Gastroesophageal sphincter (tissue), 4 donors: Measurements from ENCODE around the gene ANKRD45. TPM values are rescaled to one million over a fixed set of nuclear protein-coding genes. Genes with fewer than 3 reads are reported as not detected.
"Not testable (repeated sequence)": the region's sequence is repeated elsewhere in the genome, so short reads cannot be mapped to it uniquely, and the experiment has no call there.

ENCODE experiments used
- ATAC-seq: fragments of 150-250 bp; one replicate; pipeline ENCODE4 v1.9.1; 2016; ENCODE audit warnings: mild to moderate bottlenecking, moderate library complexity
- H3K27ac ChIP-seq, 4 donors: fragments of 200-600 bp; sonication (generic) in 3 of 4; 1 replicate in 3 of 4; 2 replicates in 1 of 4; pipeline ENCODE4 v1.5.1; 2016 to 2019
- H3K27me3 ChIP-seq: fragments of 200-600 bp; sonication (generic); one replicate; pipeline ENCODE4 v1.5.1; 2019
- H3K36me3 ChIP-seq, 2 donors: fragments of 200-600 bp; sonication (generic); one replicate each; pipeline ENCODE4 v1.5.1; 2019; ENCODE audit warnings: control low read depth in 1 of 2
- H3K4me1 ChIP-seq, 3 donors: fragments of 200-600 bp; sonication (generic); 1 replicate in 2 of 3; 2 replicates in 1 of 3; pipeline ENCODE4 v1.5.1; 2016 to 2019; ENCODE audit warnings: control low read depth in 2 of 3
- H3K4me3 ChIP-seq, 2 donors: fragments of 200-600 bp; sonication (generic); one replicate each; pipeline ENCODE4 v1.5.1; 2019; ENCODE audit warnings: mild to moderate bottlenecking in 1 of 2, moderate library complexity in 1 of 2
- H3K9me3 ChIP-seq, 3 donors: fragments of 200-600 bp; sonication (generic); one replicate each; pipeline ENCODE4 v1.5.1; 2017 to 2019; ENCODE audit warnings: control low read depth in 2 of 3
- CTCF ChIP-seq, 4 experiments: fragments of 200-600 bp in 2 of 4; fragments of 450-650 bp in 2 of 4; sonication (generic) in 1 of 4; IDR thresholded peaks; one replicate each; pipeline ENCODE4 v1.5.1; 2017 to 2019; ENCODE audit warnings: antibody characterized with exemption in 4 of 4, mild to moderate bottlenecking in 2 of 4, moderate library complexity in 2 of 4
- EP300 ChIP-seq: sonication (generic); formaldehyde crosslinking; IDR thresholded peaks from one replicate; pipeline ENCODE4 v1.6.1; 2017; ENCODE audit warnings: antibody characterized with exemption, mild to moderate bottlenecking
- POLR2A ChIP-seq, 2 donors: fragments of 450-650 bp; IDR thresholded peaks; one replicate each; pipeline ENCODE4 v1.6.1; 2017; ENCODE audit warnings: antibody characterized with exemption in 2 of 2, mild to moderate bottlenecking in 2 of 2, moderate library complexity in 1 of 2
- POLR2AphosphoS5 ChIP-seq: sonication (generic); formaldehyde crosslinking; IDR thresholded peaks from one replicate; pipeline ENCODE4 v1.6.1; 2017; ENCODE audit warnings: antibody characterized with exemption
- WGBS, 2 donors: methylation state at CpG; one replicate each; pipeline ENCODE4 v1.1.5; 2018; ENCODE audit warnings: low coverage in 1 of 2; 5-methylcytosine and 5-hydroxymethylcytosine counted together
- total RNA-seq, 4 donors: library from RNA; depleted of rRNA; stranded (reverse); fragments of >200 nt; gene quantifications; one replicate each; pipeline ENCODE4 v1.1.0, GENCODE V29; 2016

Gene ANKRD45
- total RNA-seq, 4 donors from 2014 or later = 0.81 to 4.7 (median 1.0) TPM; not detected in 1

- Histone ChIP-seq H3K4me1 (no peaks in the 10 kb centered on the region), H3K27ac (no peak overlapping the region), H3K27me3 (no peaks in the 10 kb centered on the region), H3K36me3 (no peaks in the 10 kb centered on the region), H3K9me3 (peaks cover 0 to 6% (median 0%) of the 10 kb centered on the region in 3 donors), H3K4me3 (no peak overlapping the region)
- no peak for ATAC-seq
- 44 to 61% methylated on average over 2 to 3 of the region's 3 CpGs for WGBS, 2 donors
- TF ChIP-seq POLR2A (IDR thresholded peaks at IDR 0.05) (no peak), POLR2AphosphoS5 (no peak), EP300 (no peak), CTCF (IDR thresholded peaks at IDR 0.05) (no peak)
Observed at GRCh38 chr1:173646656-173647055, 23.0 kb downstream of the ANKRD45 start.

DNA sequence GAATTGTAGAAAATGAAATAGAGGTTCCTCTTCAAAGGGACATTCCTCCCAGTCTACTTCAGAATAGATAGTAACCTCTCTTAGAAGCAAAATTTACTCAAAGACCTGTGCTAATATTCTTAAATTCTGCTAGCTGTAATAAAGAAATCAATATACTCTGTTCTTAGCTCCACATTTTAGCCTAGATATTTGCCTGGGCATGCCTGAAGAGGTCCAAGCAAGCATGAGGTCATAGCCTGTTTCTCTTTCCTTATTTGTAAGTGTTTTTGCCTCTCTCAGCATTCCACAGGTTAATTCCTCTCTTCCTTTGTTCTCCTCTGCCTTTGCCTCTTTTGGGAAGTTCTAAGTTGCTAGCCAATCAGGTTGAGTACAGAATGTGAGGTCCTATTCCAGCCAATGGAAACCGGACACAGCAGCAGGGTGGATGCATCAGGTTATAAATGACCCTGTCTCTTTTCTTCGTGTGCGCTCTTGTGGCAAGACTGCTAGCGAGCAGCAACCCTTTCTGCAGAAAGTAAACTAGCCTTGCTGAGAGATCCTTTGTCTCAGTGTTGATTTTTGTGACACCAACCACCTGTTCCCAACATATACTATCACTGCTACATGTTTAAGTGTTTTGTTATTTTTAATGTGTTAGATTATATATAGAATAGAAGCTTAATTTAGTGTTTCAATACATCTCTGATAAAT, 27.1 kb downstream of the ANKRD45 start:
- H3K4me1 ChIP-seq, H3K27ac ChIP-seq, ATAC-seq, H3K36me3 ChIP-seq, H3K9me3 ChIP-seq, H3K4me3 ChIP-seq, H3K27me3 ChIP-seq: not testable (repeated sequence)
- WGBS, 2 donors = 79% methylated on average over 4 of the region's 4 CpGs; no CpG with 5 or more reads in 1 of the 2 donors

DNA sequence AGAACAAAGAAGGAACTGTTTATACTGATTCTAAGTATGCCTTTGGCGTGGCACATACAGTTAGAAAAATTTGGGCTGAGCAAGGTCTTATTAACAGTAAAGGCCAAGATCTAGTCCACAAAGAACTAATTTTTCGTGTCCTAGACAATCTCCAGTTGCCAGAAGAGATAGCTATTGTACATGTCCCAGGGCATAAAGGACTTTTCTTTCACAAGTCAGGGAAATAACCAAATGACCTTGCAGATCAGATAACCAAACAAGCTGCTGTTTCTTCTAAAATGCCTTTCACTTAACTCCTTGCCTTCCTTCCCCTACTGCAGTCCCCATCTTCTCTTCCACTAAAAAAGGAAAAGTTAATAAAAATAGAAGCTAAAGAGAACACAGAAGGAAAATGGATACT, 30.5 kb downstream of the ANKRD45 start:
- H3K9me3 ChIP-seq = peaks cover 0 to 12% (median 0%) of the 10 kb centered on the region in 3 donors
- no peaks in the 10 kb centered on the region for H3K4me1 ChIP-seq
- H3K27ac ChIP-seq = no peak overlapping the region
- H3K27me3 ChIP-seq = no peaks in the 10 kb centered on the region
- no peak for ATAC-seq
- no peaks in the 10 kb centered on the region for H3K36me3 ChIP-seq
- no peak overlapping the region for H3K4me3 ChIP-seq
- 54 to 64% methylated on average over 2 of the region's 2 CpGs for WGBS, 2 donors
- TF ChIP-seq POLR2A (IDR thresholded peaks at IDR 0.05) = no peak

GRCh38 chr1:173638043-173639021, 31.3 kb downstream of the ANKRD45 start:
- no peaks in the 10 kb centered on the region for H3K27me3 ChIP-seq
- peaks cover 0 to 12% (median 0%) of the 10 kb centered on the region in 3 donors for H3K9me3 ChIP-seq
- H3K27ac ChIP-seq = no peak overlapping the region
- WGBS, 2 donors = 65 to 78% methylated on average over 9 to 10 of the region's 12 CpGs
- no peak overlapping the region for H3K4me3 ChIP-seq
- H3K36me3 ChIP-seq = no peaks in the 10 kb centered on the region
- no peaks in the 10 kb centered on the region for H3K4me1 ChIP-seq
- TF ChIP-seq EP300 = no peak
- no peak for TF ChIP-seq CTCF (IDR thresholded peaks at IDR 0.05)
- no peak for TF ChIP-seq POLR2AphosphoS5
- no peak for TF ChIP-seq POLR2A (IDR thresholded peaks at IDR 0.05)
- ATAC-seq = no peak

GRCh38 chr1:173637236-173638042, 32.2 kb downstream of the ANKRD45 start:
- H3K27me3 ChIP-seq, H3K27ac ChIP-seq, ATAC-seq, H3K4me1 ChIP-seq, H3K4me3 ChIP-seq, H3K36me3 ChIP-seq: not testable (repeated sequence)
- 40 to 72% methylated on average over 1 to 2 of the region's 6 CpGs for WGBS, 2 donors
- H3K9me3 ChIP-seq = peaks cover 0 to 12% (median 0%) of the 10 kb centered on the region in 3 donors

- H3K27ac ChIP-seq = no peak within 1 kb of the TSS
- 75 to 89% methylated on average over 1 of the region's 1 CpG for WGBS, 2 donors
Observed at GRCh38 chr1:173635116-173635515, 34.5 kb downstream of the ANKRD45 start, which contains the start of gene TEX50. Gene TEX50, plus strand, starts transcription at chr1:173635338. Its CDS starts 184 bp downstream, at chr1:173635522.

More at GRCh38 chr1:173635116-173635515, 34.5 kb downstream of the ANKRD45 start, which contains the start of gene TEX50:
- Histone ChIP-seq H3K4me1 (no peaks in the 10 kb centered on the region), H3K4me3 (no peak within 1 kb of the TSS), H3K9me3 (peaks cover 0 to 12% (median 0%) of the 10 kb centered on the region in 3 donors), H3K27me3 (no peaks in the 10 kb centered on the region), H3K36me3 (no peaks in the 10 kb centered on the region)
- no peak for ATAC-seq
- no peak for TF ChIP-seq CTCF (IDR thresholded peaks at IDR 0.05)
- no peak for TF ChIP-seq POLR2AphosphoS5
- TF ChIP-seq EP300 = no peak
- no peak for TF ChIP-seq POLR2A (IDR thresholded peaks at IDR 0.05)
